ENCODE results near the gene AKAP5. TPM values are rescaled to one million over a fixed set of nuclear protein-coding genes. Genes with fewer than 3 reads are reported as not detected.

Gene AKAP5
- polyA plus RNA-seq, 3 donors = not detected

DNA sequence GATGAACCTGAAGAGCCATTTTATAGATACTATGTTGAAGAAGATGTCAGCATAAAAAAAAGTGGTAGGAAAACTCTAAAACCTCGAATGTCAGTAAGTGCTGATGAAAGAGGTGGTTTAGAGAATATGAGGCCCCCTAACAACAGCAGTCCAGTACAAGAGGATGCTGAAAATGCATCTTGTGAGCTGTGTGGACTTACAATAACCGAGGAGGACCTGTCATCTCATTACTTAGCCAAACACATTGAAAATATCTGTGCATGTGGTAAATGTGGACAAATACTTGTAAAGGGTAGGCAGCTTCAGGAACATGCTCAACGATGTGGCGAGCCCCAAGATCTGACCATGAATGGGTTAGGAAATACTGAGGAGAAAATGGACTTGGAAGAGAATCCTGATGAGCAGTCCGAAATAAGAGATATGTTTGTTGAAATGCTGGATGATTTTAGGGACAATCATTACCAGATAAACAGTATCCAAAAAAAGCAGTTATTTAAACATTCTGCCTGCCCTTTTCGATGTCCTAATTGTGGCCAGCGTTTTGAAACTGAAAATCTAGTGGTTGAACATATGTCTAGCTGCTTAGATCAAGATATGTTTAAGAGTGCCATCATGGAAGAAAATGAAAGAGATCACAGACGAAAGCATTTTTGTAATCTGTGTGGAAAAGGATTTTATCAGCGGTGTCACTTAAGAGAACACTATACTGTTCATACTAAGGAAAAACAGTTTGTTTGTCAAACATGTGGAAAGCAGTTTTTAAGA is 57.5 kb downstream of the AKAP5 start:
- Histone ChIP-seq H3K27me3 (ENCODE audit: control insufficient read depth in 2 of 2, insufficient read depth in 2 of 2, low read length in 2 of 2) (no peaks in the 10 kb centered on the region), H3K9me3 (replicated peaks in 1 of 2; ENCODE audit: control insufficient read depth in 1 of 2, insufficient read depth in 1 of 2, low read length in 2 of 2) (no peaks in the 10 kb centered on the region), H3K36me3 (replicated peaks in 1 of 2; ENCODE audit: control insufficient read depth in 1 of 2, insufficient read depth in 2 of 2, low read length in 2 of 2) (peaks cover 25 to 50% of the 10 kb centered on the region in 2 donors), H3K4me1 (ENCODE audit: control insufficient read depth in 1 of 2, insufficient read depth in 2 of 2, low read length in 2 of 2) (no peaks in the 10 kb centered on the region), H3K4me2 (replicated peaks; ENCODE audit: extremely low read depth, low read length, poor library complexity, severe bottlenecking) (no peak overlapping the region), H2AFZ (ENCODE audit: insufficient read depth, low read depth, low read length, poor library complexity, severe bottlenecking) (no peak overlapping the region), H3K27ac (ENCODE audit: low read depth in 1 of 2, low read length in 2 of 2) (no peak overlapping the region), H3K79me2 (ENCODE audit: insufficient read depth, low read length) (peaks cover 58% of the 10 kb centered on the region), H3K9ac (ENCODE audit: insufficient read depth, low read length, poor library complexity, severe bottlenecking) (no peak overlapping the region), H4K20me1 (ENCODE audit: insufficient read depth, low read length) (peaks cover 88% of the 10 kb centered on the region), H3K4me3 (replicated peaks in 1 of 3; ENCODE audit: low read depth in 2 of 3, low read length in 3 of 3) (no peak overlapping the region)
- no peak overlapping the region for H3K4me3 Mint-ChIP-seq
- no peak for DNase-seq
- no peaks in the 10 kb centered on the region for H3K27me3 Mint-ChIP-seq (ENCODE audit: low read depth in 3 of 3)
- no peaks in the 10 kb centered on the region for H3K4me1 Mint-ChIP-seq
- WGBS (ENCODE audit: insufficient coverage) = 100% methylated on average over 2 of the region's 9 CpGs
- no peak overlapping the region for H3K27ac Mint-ChIP-seq
- no peaks in the 10 kb centered on the region for H3K9me3 Mint-ChIP-seq
- peaks cover 11 to 25% of the 10 kb centered on the region in 2 donors for H3K36me3 Mint-ChIP-seq
- intact Hi-C loops (cut with micrococcal nuclease) = no loop called here
- TF ChIP-seq, protein P1, sequence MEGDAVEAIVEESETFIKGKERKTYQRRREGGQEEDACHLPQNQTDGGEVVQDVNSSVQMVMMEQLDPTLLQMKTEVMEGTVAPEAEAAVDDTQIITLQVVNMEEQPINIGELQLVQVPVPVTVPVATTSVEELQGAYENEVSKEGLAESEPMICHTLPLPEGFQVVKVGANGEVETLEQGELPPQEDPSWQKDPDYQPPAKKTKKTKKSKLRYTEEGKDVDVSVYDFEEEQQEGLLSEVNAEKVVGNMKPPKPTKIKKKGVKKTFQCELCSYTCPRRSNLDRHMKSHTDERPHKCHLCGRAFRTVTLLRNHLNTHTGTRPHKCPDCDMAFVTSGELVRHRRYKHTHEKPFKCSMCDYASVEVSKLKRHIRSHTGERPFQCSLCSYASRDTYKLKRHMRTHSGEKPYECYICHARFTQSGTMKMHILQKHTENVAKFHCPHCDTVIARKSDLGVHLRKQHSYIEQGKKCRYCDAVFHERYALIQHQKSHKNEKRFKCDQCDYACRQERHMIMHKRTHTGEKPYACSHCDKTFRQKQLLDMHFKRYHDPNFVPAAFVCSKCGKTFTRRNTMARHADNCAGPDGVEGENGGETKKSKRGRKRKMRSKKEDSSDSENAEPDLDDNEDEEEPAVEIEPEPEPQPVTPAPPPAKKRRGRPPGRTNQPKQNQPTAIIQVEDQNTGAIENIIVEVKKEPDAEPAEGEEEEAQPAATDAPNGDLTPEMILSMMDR (IDR thresholded peaks at IDR 0.05) = no peak

Other genes starting within 250 kb of the AKAP5 start
- under 1 TPM in 1 of 3 donors, not detected in 2; 0.04 TPM for gene ESR2, start 171.1 kb upstream of the AKAP5 start, polyA plus RNA-seq
- 10 to 100 TPM; 11.8 to 21.3 (median 14.3) TPM for gene MTHFD1, start 77.1 kb upstream of the AKAP5 start, polyA plus RNA-seq
- 1 to 10 TPM; 3.2 to 8.7 (median 3.9) TPM for gene ZBTB25, start 38.3 kb downstream of the AKAP5 start, polyA plus RNA-seq
- gene ZBTB1, start 39.3 kb downstream of the AKAP5 start, polyA plus RNA-seq = 10 to 100 TPM; 27.7 to 45.4 (median 33.4) TPM
- under 1 TPM in 2 of 3 donors, not detected in 1; 0.17 to 0.41 TPM for gene HSPA2, start 75.2 kb downstream of the AKAP5 start, polyA plus RNA-seq
- gene PPP1R36, start 84.5 kb downstream of the AKAP5 start, polyA plus RNA-seq = under 1 TPM in 1 of 3 donors, not detected in 2; 0.38 TPM
- 10 to 100 TPM in 2 of 3 donors, 1 to 10 TPM in 1; 6.3 to 21.6 (median 13.0) TPM for gene PLEKHG3, start 238.9 kb downstream of the AKAP5 start, polyA plus RNA-seq